Stimulated activated effector memory CD8-positive, alpha-beta T cell treated with anti-CD3 and anti-CD28 coated beads, Interleukin-12 subunit alpha, Interleukin-12 subunit beta, amount 100 ng/mL, for 72 hours (primary cell): Measurements from ENCODE around the gene SEPTIN8.

Experiments
- ATAC-seq: fragments of 150-1000 bp; cut with Tn5 transposase; 2 replicates; pipeline ENCODE4 v1.10.0; 2021
- DNase-seq, 2 donors: peaks; one replicate each; pipeline ENCODE4 v3.0.0; 2021 to 2022; ENCODE audit warnings: low spot score in 2 of 2
- H3K27ac Mint-ChIP-seq: one replicate; pipeline ENCODE4 v1.8.0; 2022; ENCODE audit warnings: mild to moderate bottlenecking, mixed read lengths
- H3K36me3 Mint-ChIP-seq: one replicate; pipeline ENCODE4 v1.8.0; 2022; ENCODE audit warnings: mild to moderate bottlenecking, mixed read lengths
- H3K4me1 Mint-ChIP-seq: one replicate; pipeline ENCODE4 v1.8.0; 2022; ENCODE audit warnings: mixed read lengths
- H3K4me3 Mint-ChIP-seq: one replicate; pipeline ENCODE4 v1.8.0; 2022; ENCODE audit warnings: mild to moderate bottlenecking, mixed read lengths
- H3K9me3 Mint-ChIP-seq: one replicate; pipeline ENCODE4 v1.8.0; 2022; ENCODE audit warnings: mixed read lengths

Gene SEPTIN8

DNA sequence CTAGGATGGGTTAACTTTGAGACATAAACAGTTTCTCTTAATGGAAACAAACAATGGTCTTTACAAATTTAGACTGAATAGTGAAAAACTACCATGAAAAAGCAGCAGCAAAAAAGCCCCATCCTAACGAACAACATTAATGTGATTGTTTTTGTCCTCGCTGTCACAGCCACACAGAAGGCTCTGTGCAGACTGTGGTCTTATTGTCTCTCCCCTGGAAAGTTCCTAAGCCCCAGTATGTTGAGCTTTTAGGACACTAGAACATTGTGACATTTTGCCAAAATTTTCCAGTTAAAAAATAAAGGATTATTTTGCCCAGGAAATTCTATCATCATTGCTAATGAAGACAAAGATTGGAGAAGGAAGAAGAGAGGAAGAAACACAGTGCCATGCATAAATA is 23.5 kb upstream of the SEPTIN8 start:
- Mint-ChIP-seq H3K27ac (no peak overlapping the region), H3K36me3 (no peaks in the 10 kb centered on the region), H3K4me1 (no peaks in the 10 kb centered on the region), H3K4me3 (no peak overlapping the region), H3K9me3 (no peaks in the 10 kb centered on the region)
- no peak for DNase-seq
- ATAC-seq, result no peak

DNA sequence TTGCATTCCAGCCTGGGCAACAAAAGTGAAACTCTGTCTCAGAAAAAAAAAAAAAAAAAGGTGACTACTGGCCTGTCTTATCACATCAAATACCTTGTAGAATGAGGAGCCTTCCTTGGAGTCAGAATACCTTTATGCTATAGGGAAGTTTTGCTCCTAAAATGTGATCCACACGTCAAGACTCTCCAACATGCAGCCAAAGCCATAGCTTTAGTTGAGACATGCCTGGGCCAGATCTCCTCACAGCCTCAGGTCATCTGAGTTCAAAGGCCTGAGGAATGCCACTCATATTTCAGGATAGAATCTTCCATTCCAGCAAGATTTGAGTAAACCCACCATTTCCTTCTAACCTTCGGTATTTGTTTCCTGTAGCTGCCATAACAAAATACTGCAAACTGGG is 22.4 kb upstream of the SEPTIN8 start:
- H3K9me3 Mint-ChIP-seq, result no peaks in the 10 kb centered on the region
- H3K4me3 Mint-ChIP-seq, result no peak overlapping the region
- H3K4me1 Mint-ChIP-seq, result no peaks in the 10 kb centered on the region
- ATAC-seq, result no peak
- DNase-seq, result no peak
- no peak overlapping the region for H3K27ac Mint-ChIP-seq
- H3K36me3 Mint-ChIP-seq, result no peaks in the 10 kb centered on the region

DNA sequence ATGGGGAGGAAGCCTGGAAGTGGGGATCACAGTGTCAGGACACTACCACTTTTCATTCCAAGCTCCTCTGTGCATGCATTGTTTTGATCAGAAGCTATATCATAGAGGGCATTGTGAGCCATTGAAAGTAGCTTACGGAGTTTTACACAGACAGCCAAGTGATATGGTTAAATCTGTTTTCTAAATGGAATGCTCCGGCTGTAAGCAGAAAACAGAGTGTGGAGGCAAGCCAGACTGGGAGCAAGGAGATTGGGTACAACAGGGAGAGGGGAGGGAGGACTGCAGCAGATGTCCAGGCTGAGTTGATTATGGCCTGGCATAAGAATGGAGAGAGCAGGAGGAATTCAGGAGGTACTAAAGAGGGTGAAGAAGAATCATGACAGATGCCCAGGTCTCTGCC is 20.6 kb upstream of the SEPTIN8 start:
- Mint-ChIP-seq H3K36me3 (no peaks in the 10 kb centered on the region), H3K4me1 (no peaks in the 10 kb centered on the region), H3K9me3 (no peaks in the 10 kb centered on the region), H3K4me3 (no peak overlapping the region), H3K27ac (no peak overlapping the region)
- no peak for ATAC-seq
- DNase-seq, result no peak

DNA sequence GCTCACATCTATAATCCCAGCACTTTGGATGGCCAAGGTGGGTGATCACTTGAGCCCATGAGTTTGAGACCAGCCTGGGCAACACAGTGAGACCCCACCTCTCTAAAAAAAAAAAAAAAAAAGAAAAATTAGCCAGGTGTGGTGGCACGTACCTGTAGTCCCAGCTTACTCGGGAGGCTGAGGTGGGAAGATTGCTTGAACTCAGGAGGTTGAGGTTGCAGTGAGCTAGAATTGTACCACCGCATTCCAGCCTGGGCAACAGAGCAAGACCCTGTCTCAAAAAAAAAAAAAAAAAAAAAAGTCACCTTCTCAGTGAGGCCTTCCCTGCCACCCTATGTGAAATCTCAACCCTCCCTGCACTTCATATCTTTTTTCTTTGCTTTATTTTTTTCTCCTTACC is 14.0 kb upstream of the SEPTIN8 start:
- Mint-ChIP-seq H3K4me3 (no peak overlapping the region), H3K27ac (no peak overlapping the region), H3K9me3 (no peaks in the 10 kb centered on the region), H3K36me3 (no peaks in the 10 kb centered on the region), H3K4me1 (no peaks in the 10 kb centered on the region)
- ATAC-seq, result no peak
- no peak for DNase-seq

DNA sequence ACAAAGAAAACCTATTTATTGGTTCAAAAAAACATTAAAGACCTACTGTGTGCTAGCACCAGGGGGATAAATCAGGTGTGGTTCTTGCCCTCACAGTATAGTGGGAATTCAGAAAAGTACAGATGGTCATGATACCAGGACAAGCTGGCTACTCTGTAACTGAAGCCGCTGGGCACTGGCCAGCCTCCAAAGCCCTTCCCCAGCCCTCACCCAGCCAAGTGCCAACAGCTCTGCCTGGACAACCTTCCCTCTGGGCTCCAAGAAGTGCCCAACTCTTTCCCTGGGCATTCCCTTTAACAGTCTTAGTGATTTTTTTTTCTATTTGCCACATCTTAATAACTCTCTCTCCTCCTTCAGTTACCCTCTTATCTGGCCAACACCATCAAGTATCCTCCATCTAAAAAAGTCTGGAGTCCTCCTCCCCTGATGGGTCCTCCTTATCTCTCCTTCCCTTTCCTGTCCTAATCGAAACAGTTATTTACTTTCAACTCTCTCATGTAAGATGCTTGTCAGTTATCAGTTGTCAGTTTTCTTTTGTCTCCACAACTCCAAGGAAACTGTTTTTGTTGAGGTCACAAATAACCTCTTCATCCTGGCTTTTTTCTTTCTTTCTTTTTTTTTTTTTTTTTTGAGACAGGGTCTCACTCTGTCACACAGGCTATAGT is 13.3 kb upstream of the SEPTIN8 start:
- H3K4me1 Mint-ChIP-seq, result no peaks in the 10 kb centered on the region
- DNase-seq (no peak), ATAC-seq (no peak)
- no peaks in the 10 kb centered on the region for H3K9me3 Mint-ChIP-seq
- H3K27ac Mint-ChIP-seq, result no peak overlapping the region
- no peaks in the 10 kb centered on the region for H3K36me3 Mint-ChIP-seq
- H3K4me3 Mint-ChIP-seq, result no peak overlapping the region

DNA sequence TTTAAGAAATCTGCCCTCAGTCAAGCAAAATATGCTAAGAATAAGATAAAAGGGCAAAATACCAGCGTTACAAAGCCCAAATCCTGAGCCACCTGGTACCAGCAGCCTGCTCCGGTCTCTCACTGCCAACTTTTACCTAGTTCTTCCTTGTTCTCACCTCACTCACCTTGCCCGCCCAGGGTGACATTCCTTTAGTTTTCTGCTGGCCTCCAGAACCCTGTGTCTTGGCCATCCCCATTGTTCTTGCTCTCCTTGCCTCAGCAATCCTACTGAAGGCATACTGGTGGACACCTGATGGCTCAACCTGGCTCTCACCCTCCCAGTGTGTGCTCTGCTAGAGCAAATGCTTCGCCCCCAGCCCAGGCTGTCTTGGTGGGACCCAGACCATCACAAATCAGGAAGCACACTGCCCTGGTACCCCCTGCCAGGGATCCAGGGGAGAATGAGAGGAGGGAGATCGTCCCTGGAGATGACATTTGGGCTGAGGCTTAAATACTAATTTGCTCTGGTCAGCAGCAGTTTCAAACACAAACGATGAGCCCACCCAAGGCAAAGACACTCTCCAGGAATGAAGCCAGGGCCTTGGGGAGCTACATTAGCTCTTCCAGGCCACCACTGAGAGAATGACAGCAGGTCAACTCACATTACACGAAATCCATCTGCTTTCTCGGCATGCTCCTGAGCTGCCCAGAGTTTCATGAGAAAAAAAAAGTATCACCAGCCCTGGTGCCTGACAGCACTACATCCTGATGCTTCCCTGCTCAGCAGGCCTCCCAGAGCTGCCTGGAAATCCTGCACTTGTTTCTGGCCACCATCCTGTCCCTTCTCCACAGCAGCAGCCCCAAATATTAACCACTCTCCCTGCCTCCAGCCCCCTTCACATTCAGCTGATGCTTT is 12.2 kb upstream of the SEPTIN8 start:
- H3K4me1 Mint-ChIP-seq, result no peaks in the 10 kb centered on the region
- no peak overlapping the region for H3K4me3 Mint-ChIP-seq
- H3K9me3 Mint-ChIP-seq, result no peaks in the 10 kb centered on the region
- ATAC-seq (no peak), DNase-seq (no peak)
- no peaks in the 10 kb centered on the region for H3K36me3 Mint-ChIP-seq
- no peak overlapping the region for H3K27ac Mint-ChIP-seq

DNA sequence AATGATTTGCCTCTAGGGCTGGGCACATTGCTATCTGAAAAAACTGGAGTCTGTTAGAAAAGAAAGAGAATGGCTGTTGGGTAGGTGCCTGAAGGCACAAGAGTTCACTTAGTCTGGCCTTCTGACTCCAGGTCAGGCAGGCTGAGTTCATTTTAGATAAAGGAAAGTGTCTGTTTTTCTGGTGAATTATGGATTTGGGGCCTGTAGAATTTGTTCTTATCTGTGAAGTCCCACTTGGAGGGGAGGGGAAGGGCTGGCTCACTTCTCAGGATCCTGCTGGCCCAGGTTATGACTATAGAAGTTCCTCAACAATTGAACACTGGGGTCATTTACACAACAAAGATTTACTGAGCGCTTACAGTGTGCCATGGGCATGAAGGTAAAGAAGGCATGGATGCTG is 11.5 kb upstream of the SEPTIN8 start:
- Mint-ChIP-seq H3K36me3 (no peaks in the 10 kb centered on the region), H3K9me3 (no peaks in the 10 kb centered on the region), H3K4me3 (no peak overlapping the region), H3K4me1 (no peaks in the 10 kb centered on the region), H3K27ac (no peak overlapping the region)
- ATAC-seq (no peak), DNase-seq (no peak)

DNA sequence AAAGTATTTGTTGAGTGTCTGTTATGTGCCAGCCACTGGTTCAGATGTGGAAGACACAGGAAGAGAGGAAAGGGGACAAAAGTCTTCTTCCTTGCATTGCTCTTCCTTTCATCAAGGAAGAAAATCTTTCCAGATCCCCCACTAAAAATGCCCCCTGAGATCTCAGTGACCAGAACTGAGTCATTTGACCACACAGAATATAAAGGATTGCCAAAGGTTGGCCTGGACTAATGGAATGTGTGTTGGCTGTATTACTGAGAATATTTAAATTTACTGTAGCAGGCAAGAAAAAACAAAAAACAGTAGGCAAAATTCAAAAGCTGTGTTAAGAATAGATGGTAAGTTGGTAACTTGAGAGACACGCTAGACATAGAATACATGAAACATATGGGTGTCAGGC is 10.0 kb upstream of the SEPTIN8 start:
- H3K4me1 Mint-ChIP-seq, result no peaks in the 10 kb centered on the region
- ATAC-seq (no peak), DNase-seq (no peak)
- H3K36me3 Mint-ChIP-seq, result no peaks in the 10 kb centered on the region
- H3K9me3 Mint-ChIP-seq, result no peaks in the 10 kb centered on the region
- no peak overlapping the region for H3K27ac Mint-ChIP-seq
- no peak overlapping the region for H3K4me3 Mint-ChIP-seq

DNA sequence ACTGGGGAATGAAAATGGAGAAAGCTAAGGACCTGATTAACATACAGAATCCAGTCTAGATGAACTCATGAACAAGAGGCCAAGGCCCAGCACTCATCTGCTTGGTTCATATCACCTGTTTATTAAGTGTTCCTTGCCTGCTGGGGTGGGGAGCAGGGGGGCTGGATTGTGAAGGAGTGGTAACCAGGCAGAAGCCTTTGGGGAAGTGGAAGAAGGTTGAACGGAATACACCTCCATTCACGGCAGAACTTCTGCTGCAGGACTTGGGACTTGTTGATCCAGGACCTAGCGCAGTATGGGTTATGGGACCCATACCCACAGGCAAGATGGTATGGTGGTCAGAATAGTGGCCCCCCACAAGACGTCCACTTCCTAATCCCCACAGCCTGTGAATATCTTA is 8.8 kb upstream of the SEPTIN8 start:
- Mint-ChIP-seq H3K36me3 (no peaks in the 10 kb centered on the region), H3K27ac (peak overlapping the region; percentile 8), H3K4me3 (no peak overlapping the region), H3K9me3 (no peaks in the 10 kb centered on the region), H3K4me1 (no peaks in the 10 kb centered on the region)
- no peak for DNase-seq
- no peak for ATAC-seq

DNA sequence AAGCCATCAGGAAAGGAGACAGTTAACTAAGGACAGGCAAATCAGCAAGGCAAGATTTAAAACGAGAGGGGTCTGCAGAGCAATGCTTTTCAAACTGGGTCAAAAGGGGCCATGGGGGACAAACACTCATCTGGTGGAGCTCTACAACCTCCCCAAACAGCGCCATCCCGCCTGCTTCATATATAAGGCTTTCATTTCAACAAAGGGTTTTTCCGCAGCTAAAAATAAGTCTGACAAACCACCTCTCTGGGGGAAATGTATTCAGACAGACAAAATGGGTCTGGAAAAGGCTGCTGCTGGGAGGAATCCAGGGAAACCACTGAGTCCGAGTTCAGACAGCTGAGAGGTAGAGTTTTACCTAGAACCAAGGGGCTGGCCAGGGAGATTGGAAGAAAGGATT is 8.3 kb upstream of the SEPTIN8 start:
- Mint-ChIP-seq H3K9me3 (no peaks in the 10 kb centered on the region), H3K27ac (peak overlapping the region; percentile 8), H3K36me3 (no peaks in the 10 kb centered on the region), H3K4me3 (no peak overlapping the region), H3K4me1 (no peaks in the 10 kb centered on the region)
- no peak for ATAC-seq
- DNase-seq, result no peak

DNA sequence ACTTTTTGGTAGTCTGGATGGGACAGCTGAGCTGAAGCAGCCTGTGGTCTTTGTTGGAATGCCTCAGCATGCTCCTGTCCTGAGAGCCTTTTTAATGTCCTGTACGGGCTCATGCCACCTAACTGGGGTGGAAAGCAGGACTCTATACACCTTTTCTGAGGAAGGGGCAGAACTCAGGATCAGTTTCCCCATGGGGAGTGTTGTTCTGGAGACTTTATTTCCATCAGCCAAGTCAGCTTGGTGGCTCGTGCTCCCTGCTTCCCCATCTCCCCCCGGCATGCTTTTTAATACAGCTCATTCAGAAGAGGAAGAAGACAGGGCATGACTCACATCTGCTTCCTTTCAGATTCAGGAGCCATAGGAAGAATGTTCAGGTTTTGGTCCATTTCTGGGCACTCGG is 5.1 kb upstream of the SEPTIN8 start:
- Mint-ChIP-seq H3K4me3 (no peak overlapping the region), H3K27ac (no peak overlapping the region), H3K4me1 (peaks cover 8% of the 10 kb centered on the region), H3K36me3 (no peaks in the 10 kb centered on the region), H3K9me3 (no peaks in the 10 kb centered on the region)
- no peak for DNase-seq
- no peak for ATAC-seq

DNA sequence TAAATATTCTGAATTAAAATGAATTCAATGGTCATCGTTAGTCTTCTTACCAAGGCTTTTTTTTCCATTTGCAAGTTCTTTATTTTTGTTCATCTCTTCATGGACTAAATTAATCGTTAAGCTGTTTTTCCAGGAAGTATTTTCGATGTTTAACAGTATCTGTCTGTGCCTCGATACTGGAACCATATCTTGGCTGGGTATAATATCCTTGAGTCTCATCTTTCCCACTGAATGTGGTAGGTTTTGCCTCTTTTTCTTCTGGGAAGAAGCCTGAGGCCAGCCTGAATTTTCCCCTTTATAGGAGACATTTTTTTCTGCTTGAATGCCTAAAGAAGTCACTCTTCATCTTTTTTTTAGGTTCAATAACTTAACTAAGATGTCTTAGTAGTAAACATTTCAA is 4.0 kb upstream of the SEPTIN8 start:
- DNase-seq (no peak), ATAC-seq (no peak)
- no peak overlapping the region for H3K4me3 Mint-ChIP-seq
- H3K4me1 Mint-ChIP-seq, result peaks cover 12% of the 10 kb centered on the region
- no peaks in the 10 kb centered on the region for H3K9me3 Mint-ChIP-seq
- H3K36me3 Mint-ChIP-seq, result no peaks in the 10 kb centered on the region
- H3K27ac Mint-ChIP-seq, result no peak overlapping the region

DNA sequence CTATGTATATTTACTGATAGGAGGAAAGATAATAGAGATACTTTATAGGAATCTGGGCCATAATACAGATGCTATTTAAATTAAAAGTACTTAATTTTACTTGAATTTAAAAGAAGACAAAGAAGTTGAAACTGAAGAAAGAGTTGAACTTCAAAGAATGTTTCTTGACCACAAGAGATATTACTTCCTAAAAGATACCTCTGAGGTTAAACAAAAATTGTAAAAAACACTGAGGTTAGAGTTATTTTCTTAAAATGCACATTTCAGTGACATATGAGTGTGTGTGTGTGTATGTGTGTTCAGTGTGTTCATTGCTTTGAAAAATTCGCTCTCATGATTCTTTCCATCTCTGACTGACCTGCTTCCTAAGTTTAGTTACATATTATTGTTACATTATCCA is 3.5 kb upstream of the SEPTIN8 start:
- Mint-ChIP-seq H3K27ac (no peak overlapping the region), H3K4me3 (no peak overlapping the region)

DNA sequence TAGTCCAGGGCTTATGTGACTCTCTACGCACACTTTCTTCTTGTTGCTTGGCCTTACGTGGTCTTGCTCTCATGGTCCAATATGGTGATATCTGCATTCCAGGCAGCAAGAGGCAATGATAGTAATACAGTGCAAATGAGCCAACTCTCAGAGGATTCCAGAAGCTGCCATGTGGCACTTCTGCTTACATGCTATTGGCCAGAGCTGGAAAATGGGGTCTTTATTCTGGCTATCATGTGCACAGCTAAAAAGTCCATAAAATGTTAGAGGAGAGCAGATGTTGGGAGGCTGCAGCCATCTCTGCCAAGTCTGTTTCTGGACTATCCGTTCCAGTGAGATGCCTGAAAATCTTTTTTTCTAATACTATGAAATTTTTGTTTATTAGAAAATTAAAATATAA is 2.9 kb upstream of the SEPTIN8 start:
- Mint-ChIP-seq H3K36me3 (no peaks in the 10 kb centered on the region), H3K4me1 (peaks cover 23% of the 10 kb centered on the region), H3K4me3 (no peak overlapping the region), H3K27ac (no peak overlapping the region), H3K9me3 (no peaks in the 10 kb centered on the region)
- DNase-seq, result no peak
- no peak for ATAC-seq

More for the DNA sequence above, 3.5 kb upstream of the SEPTIN8 start:
- DNase-seq (no peak), ATAC-seq (no peak)
- peaks cover 16% of the 10 kb centered on the region for H3K4me1 Mint-ChIP-seq
- H3K36me3 Mint-ChIP-seq, result no peaks in the 10 kb centered on the region
- no peaks in the 10 kb centered on the region for H3K9me3 Mint-ChIP-seq

DNA sequence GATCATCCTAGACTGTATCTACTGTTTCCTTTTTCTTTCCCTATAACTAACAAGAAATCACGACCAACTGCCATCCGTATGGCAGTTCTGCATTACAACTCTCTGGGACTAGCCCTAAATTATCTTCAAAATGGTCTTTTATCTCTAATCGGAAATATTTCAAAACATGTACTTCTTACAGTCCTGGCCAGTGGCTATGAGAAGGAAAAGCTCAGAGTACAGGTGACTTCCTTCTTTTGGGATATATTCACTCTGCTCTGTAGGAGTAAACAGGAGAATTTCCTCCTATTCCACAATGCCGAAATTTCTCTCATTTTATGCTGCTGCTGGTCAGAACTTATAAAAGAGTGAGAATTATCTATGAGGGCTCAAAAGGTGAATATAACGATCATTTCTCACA is 1.8 kb upstream of the SEPTIN8 start:
- Mint-ChIP-seq H3K4me3 (peak overlapping the region; percentile 78), H3K27ac (no peak overlapping the region), H3K4me1 (peaks cover 32% of the 10 kb centered on the region), H3K36me3 (no peaks in the 10 kb centered on the region), H3K9me3 (no peaks in the 10 kb centered on the region)
- DNase-seq (no peak), ATAC-seq (no peak)

DNA sequence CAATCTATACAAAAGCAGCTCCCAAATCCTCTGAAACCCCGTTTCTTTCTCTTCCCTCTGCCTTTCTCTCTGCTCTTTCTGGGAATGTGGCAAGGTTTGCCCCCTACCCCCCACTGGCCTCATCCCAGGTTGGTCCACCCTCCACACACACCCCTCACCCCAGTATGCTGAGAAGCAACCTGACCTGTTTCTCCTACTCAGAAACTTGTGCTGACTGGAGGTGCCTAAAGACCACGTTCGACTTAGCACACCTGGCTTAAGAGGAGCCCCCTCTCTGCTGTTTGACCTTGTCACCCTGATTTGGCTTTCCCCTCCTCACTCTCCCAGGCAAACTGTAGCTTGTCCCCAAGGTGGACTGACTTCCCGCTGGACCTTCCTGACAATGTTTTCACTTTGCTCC is 1.1 kb upstream of the SEPTIN8 start:
- peak in 1 of 2 donors; percentile 50 for DNase-seq
- Mint-ChIP-seq H3K36me3 (no peaks in the 10 kb centered on the region), H3K4me1 (peaks cover 39% of the 10 kb centered on the region), H3K4me3 (peak overlapping the region; percentile 78), H3K27ac (peak overlapping the region; percentile 88), H3K9me3 (no peaks in the 10 kb centered on the region)
- ATAC-seq, result no peak
